HepG2 (cell line): Measurements from ENCODE around the gene ACTA2. TPM values are rescaled to one million over a fixed set of nuclear protein-coding genes. Genes with fewer than 3 reads are reported as not detected.

Experiments used
- ATAC-seq: fragments of 200-7000 bp; cut with Tn5 transposase; 3 replicates; pipeline ENCODE4 v1.9.1; 2020; ENCODE audit warnings: mild to moderate bottlenecking, moderate library complexity
- BruUV-seq: library from RNA; stranded (reverse); fragments of 400-500 nt; replicated peaks from 2 replicates; lab custom pipeline; 2021; lab: Mats Ljungman, UMichigan
- CTCF ChIA-PET: fragments of 300-600 bp; formaldehyde crosslinking; extraction: SDS; loops from one replicate; lab custom pipeline; 2021; ENCODE audit warnings: low total read pairs, inconsistent platforms, low intra/inter-chr PET ratio; lab: Yijun Ruan, JAX
- POLR2A ChIA-PET: fragments of 350-600 bp; sonication (Branson Sonifier 250); formaldehyde crosslinking; loops from one replicate; lab custom pipeline; 2020; ENCODE audit warnings: antibody characterized with exemption, inconsistent platforms; lab: Yijun Ruan, JAX
- DNase-seq: peaks from one replicate; pipeline ENCODE4 v3.0.0-alpha.2; 2015; ENCODE audit warnings: low spot score
- FAIRE-seq: peaks from 3 replicates; lab custom pipeline; 2011; peaks lifted over from hg19 to GRCh38; lab: Jason Lieb, UNC
- H2AFZ ChIP-seq: one replicate; pipeline ENCODE4 v1.6.1; 2011; ENCODE audit warnings: low read length, inconsistent platforms
- H3K27ac ChIP-seq: fragments of 300-600 bp; 3 replicates; pipeline ENCODE4 v1.8.0; 2011; ENCODE audit warnings: mixed run types, mild to moderate bottlenecking, mixed read lengths, low read length, inconsistent platforms; ENCODE audit not compliant: insufficient read depth; ENCODE audit errors: extremely low read length
- H3K27me3 ChIP-seq, 2 experiments: fragments of 200-600 bp in 1 of 2; 2 replicates in 1 of 2; 3 replicates in 1 of 2; pipeline versions ENCODE4 v1.6.0 to v1.8.0; 2011; ENCODE audit warnings: low read length in 2 of 2, mild to moderate bottlenecking in 2 of 2, moderate library complexity in 2 of 2, inconsistent platforms in 1 of 2; ENCODE audit not compliant: insufficient read depth in 2 of 2, control insufficient read depth in 1 of 2
- H3K36me3 ChIP-seq, 2 experiments: fragments of 200-600 bp in 1 of 2; replicated peaks in 1 of 2; 2 replicates in 1 of 2; 3 replicates in 1 of 2; pipeline versions ENCODE4 v1.5.1 to v1.8.0; 2011; ENCODE audit warnings: low read length in 2 of 2, inconsistent platforms in 1 of 2; ENCODE audit not compliant: insufficient read depth in 2 of 2, control insufficient read depth in 1 of 2
- H3K4me1 ChIP-seq: 2 replicates; pipeline ENCODE4 v1.5.1; 2012; ENCODE audit warnings: low read length, inconsistent platforms; ENCODE audit not compliant: insufficient read depth
- H3K4me2 ChIP-seq: 2 replicates; pipeline ENCODE4 v1.6.0; 2011; ENCODE audit warnings: low read depth, low read length, inconsistent platforms
- H3K4me3 ChIP-seq, 3 experiments: fragments of 200-600 bp in 1 of 3; sonication (generic), shearing (Covaris generic) in 1 of 3; replicated peaks in 1 of 3; 2 replicates each; pipeline ENCODE4 v1.5.1; 2011 to 2016; ENCODE audit warnings: low read length in 3 of 3, inconsistent platforms in 2 of 3, low read depth in 2 of 3, mild to moderate bottlenecking in 2 of 3, control low read depth in 1 of 3, mixed read lengths in 1 of 3; ENCODE audit not compliant: insufficient read depth in 1 of 3
- H3K79me2 ChIP-seq: one replicate; pipeline ENCODE4 v1.6.1; 2011; ENCODE audit warnings: low read length, inconsistent platforms; ENCODE audit not compliant: insufficient read depth
- H3K9ac ChIP-seq: 2 replicates; pipeline ENCODE4 v1.6.0; 2011; ENCODE audit warnings: mild to moderate bottlenecking, low read depth, low read length, inconsistent platforms; ENCODE audit not compliant: insufficient read depth
- H3K9me3 ChIP-seq: 2 replicates; pipeline ENCODE4 v1.5.1; 2012; ENCODE audit warnings: mild to moderate bottlenecking, low read length
- H4K20me1 ChIP-seq: 2 replicates; pipeline ENCODE4 v1.6.0; 2011; ENCODE audit warnings: inconsistent platforms, mild to moderate bottlenecking, low read length, moderate library complexity; ENCODE audit not compliant: insufficient read depth
- BCL6 ChIP-seq: IDR thresholded peaks from 2 replicates; pipeline ENCODE4 v1.6.1; 2016; ENCODE audit warnings: missing genetic modification reagents, missing compliant biosample characterization
- HNRNPK ChIP-seq: fragments of 200-400 bp; formaldehyde crosslinking; IDR thresholded peaks from 2 replicates; pipeline ENCODE4 v1.6.1; 2018; ENCODE audit warnings: low read length, low read depth, moderate library complexity, mild to moderate bottlenecking; ENCODE audit not compliant: poor library complexity, severe bottlenecking
- JARID2 ChIP-seq: sonication (generic); formaldehyde crosslinking; IDR thresholded peaks from 2 replicates; pipeline ENCODE4 v1.8.1; 2023; ENCODE audit warnings: missing genetic modification reagents, inconsistent platforms; ENCODE audit not compliant: insufficient replicate concordance
- KMT2B ChIP-seq: IDR thresholded peaks from 2 replicates; pipeline ENCODE4 v1.6.1; 2016; ENCODE audit warnings: missing genetic modification reagents, missing compliant biosample characterization
- MEIS1 ChIP-seq: sonication (generic); formaldehyde crosslinking; IDR thresholded peaks from 2 replicates; pipeline ENCODE4 v1.9.0; 2021; ENCODE audit warnings: mild to moderate bottlenecking, missing genetic modification reagents, moderate library complexity, borderline replicate concordance
- NAIF1 ChIP-seq: sonication (generic); formaldehyde crosslinking; IDR thresholded peaks from 2 replicates; pipeline ENCODE4 v1.5.0; 2020; ENCODE audit warnings: mild to moderate bottlenecking, missing genetic modification reagents, borderline replicate concordance
- NFYB ChIP-seq: sonication (generic); formaldehyde crosslinking; IDR thresholded peaks from 2 replicates; pipeline ENCODE4 v1.4.0; 2020; ENCODE audit warnings: missing genetic modification reagents
- PHF21A ChIP-seq: sonication (generic); formaldehyde crosslinking; IDR thresholded peaks from 2 replicates; pipeline ENCODE4 v1.5.0; 2020; ENCODE audit warnings: mild to moderate bottlenecking, missing genetic modification reagents
- SP2 ChIP-seq: sonication (generic); formaldehyde crosslinking; IDR thresholded peaks from 2 replicates; pipeline ENCODE4 v1.5.1; 2020; ENCODE audit warnings: mild to moderate bottlenecking, missing genetic modification reagents
- THYN1 ChIP-seq: sonication (generic); formaldehyde crosslinking; IDR thresholded peaks from 2 replicates; pipeline ENCODE4 v1.8.1; 2023; ENCODE audit warnings: low read depth, mild to moderate bottlenecking, moderate library complexity, missing genetic modification reagents, borderline replicate concordance
- YEATS4 ChIP-seq: sonication (generic); formaldehyde crosslinking; IDR thresholded peaks from 2 replicates; pipeline ENCODE4 v1.4.0; 2020; ENCODE audit warnings: missing genetic modification reagents, borderline replicate concordance
- ZBTB38 ChIP-seq: sonication (generic); formaldehyde crosslinking; IDR thresholded peaks from 2 replicates; pipeline ENCODE4 v1.5.1; 2020; ENCODE audit warnings: mild to moderate bottlenecking, missing genetic modification reagents
- ZMYM2 ChIP-seq: sonication (generic); formaldehyde crosslinking; IDR thresholded peaks from 2 replicates; pipeline ENCODE4 v1.8.0; 2022; ENCODE audit warnings: mild to moderate bottlenecking, missing genetic modification reagents
- ZNF121 ChIP-seq: sonication (generic); formaldehyde crosslinking; IDR thresholded peaks from 2 replicates; pipeline ENCODE4 v1.5.0; 2020; ENCODE audit warnings: mild to moderate bottlenecking, missing genetic modification reagents
- ZNF839 ChIP-seq: sonication (generic); formaldehyde crosslinking; IDR thresholded peaks from 2 replicates; pipeline ENCODE4 v1.4.0; 2020; ENCODE audit warnings: missing genetic modification reagents, mild to moderate bottlenecking, borderline replicate concordance
- WGBS: methylation state at CpG from one replicate; pipeline ENCODE4 v1.1.6; 2017; ENCODE audit warnings: low lambda C conversion rate; 5-methylcytosine and 5-hydroxymethylcytosine counted together
- in situ Hi-C: cut with HindIII; loops from 2 replicates; pipeline ENCODE4 v1.10.0; 2017; ENCODE audit warnings: low pct_unique_long_range_greater_than_20kb; ENCODE audit not compliant: extremely low pct_ligation_motif_present
- intact Hi-C: fragments of 100-400 bp; cut with micrococcal nuclease; formaldehyde crosslinking; loops from one replicate; pipeline ENCODE4 v1.10.0; 2022; ENCODE audit not compliant: unreplicated experiment
- polyA plus RNA-seq, 8 experiments: library from polyadenylated mRNA; depleted of rRNA in 3 of 8; stranded (reverse) in 7 of 8; unstranded in 1 of 8; fragments of >200 nt; fragmentation: Illumina TruSeq in 4 of 8; extraction: Trizol in 4 of 8; gene quantifications; 2 replicates each; pipeline versions ENCODE4 v1.2.1 to v1.2.3, GENCODE V29; 2011 to 2016; ENCODE audit warnings: low read depth in 4 of 8, missing spikeins in 1 of 8, mixed read lengths in 1 of 8; ENCODE audit not compliant: insufficient read depth in 1 of 8
- total RNA-seq, 5 experiments: library from RNA; depleted of rRNA; stranded (reverse); fragments of >200 nt; fragmentation: Illumina TruSeq; extraction: Trizol; gene quantifications; 2 replicates each; pipeline ENCODE4 v1.2.3, GENCODE V29; 2016; ENCODE audit warnings: low read depth in 1 of 5
- TF ChIP-seq, protein P1 (sequence below): sonication (generic); formaldehyde crosslinking; IDR thresholded peaks from 2 replicates; pipeline ENCODE4 v1.5.0; 2020; ENCODE audit warnings: mild to moderate bottlenecking, low read depth, missing genetic modification reagents, borderline replicate concordance
- TF ChIP-seq, protein P2 (sequence below): IDR thresholded peaks from 2 replicates; pipeline ENCODE4 v1.6.1; 2016
- TF ChIP-seq, protein P3 (sequence below): sonication (generic); formaldehyde crosslinking; IDR thresholded peaks from 2 replicates; pipeline ENCODE4 v1.4.0; 2020; ENCODE audit warnings: missing genetic modification reagents
- TF ChIP-seq, protein P4 (sequence below): IDR thresholded peaks from 2 replicates; pipeline ENCODE4 v1.6.1; 2016; ENCODE audit warnings: low read depth, borderline replicate concordance

The ACTA2 gene
- total and polyA plus RNA-seq, 2 of the 13 experiments (the other 11 are each of a cell fraction or from before 2014, with no cell fraction given): 21.8 to 59.9 TPM

DNA sequence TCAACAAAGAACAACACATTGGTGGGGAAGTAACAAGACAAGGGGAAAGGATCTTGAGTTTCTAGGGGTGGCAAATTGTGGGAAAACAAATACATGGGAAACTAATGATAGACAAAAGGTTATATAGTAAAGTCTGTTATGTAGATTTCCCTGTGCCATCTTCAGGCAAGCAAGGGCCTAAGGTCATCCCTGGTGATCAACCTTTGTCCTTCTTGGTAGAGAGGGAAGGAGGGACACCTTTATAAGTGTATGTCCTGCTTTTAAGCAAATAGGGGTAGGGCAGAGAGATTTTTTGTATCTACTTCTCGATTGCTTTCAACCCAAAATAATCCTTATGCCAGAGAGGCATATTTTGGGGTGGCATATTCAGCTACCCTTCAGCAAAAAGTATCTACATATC, 11.8 kb upstream of the ACTA2 start:
- Histone ChIP-seq H3K4me2 (no peak overlapping the region), H3K4me1 (no peaks in the 10 kb centered on the region), H3K36me3 (no peaks in the 10 kb centered on the region), H4K20me1 (no peaks in the 10 kb centered on the region), H3K27ac (no peak overlapping the region), H3K4me3 (no peak overlapping the region), H3K9me3 (no peaks in the 10 kb centered on the region), H3K9ac (no peak overlapping the region), H2AFZ (no peak overlapping the region), H3K27me3 (no peaks in the 10 kb centered on the region), H3K79me2 (no peaks in the 10 kb centered on the region)
- FAIRE-seq (no peak), DNase-seq (no peak), ATAC-seq (no peak)
- TF ChIP-seq HNRNPK (no peak), ZBTB38 (CRISPR knock-in tag) (no peak), PHF21A (no peak), KMT2B (CRISPR knock-in tag) (no peak), BCL6 (CRISPR knock-in tag) (no peak)
- no TSS peak for BruUV-seq
- WGBS: 52% methylated on average over 1 of the region's 1 CpG
- CTCF ChIA-PET: no interaction called here
- POLR2A ChIA-PET: no interaction called here
- intact Hi-C loops (no loop called here), in situ Hi-C loops (no loop called here)

DNA sequence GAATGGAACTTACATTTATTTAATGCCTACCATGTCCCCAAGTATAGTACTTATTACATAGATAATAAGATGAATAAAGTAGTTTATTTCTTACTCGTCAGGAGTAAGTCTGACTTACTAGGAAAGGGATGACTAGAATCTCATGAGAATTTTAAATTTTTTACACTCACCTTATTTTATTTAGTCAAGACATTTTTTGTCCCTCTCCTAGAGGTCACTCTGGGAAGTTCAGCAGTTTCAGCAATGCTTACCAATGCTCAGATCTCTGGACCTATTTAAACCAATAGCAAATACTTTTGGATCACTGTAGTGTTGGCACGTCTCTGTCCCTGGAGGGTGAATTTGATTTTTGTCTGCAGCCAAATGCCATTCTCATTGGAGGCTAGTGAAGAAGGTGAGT, 10.7 kb upstream of the ACTA2 start:
- H3K4me1 ChIP-seq: no peaks in the 10 kb centered on the region
- H4K20me1 ChIP-seq: no peaks in the 10 kb centered on the region
- no peaks in the 10 kb centered on the region for H3K36me3 ChIP-seq
- H3K79me2 ChIP-seq: no peaks in the 10 kb centered on the region
- H3K27me3 ChIP-seq: no peaks in the 10 kb centered on the region
- BruUV-seq: no TSS peak
- DNase-seq: no peak
- intact Hi-C loops: no loop called here
- in situ Hi-C loops: no loop called here
- H3K4me2 ChIP-seq: no peak overlapping the region
- WGBS: 96% methylated on average over 2 of the region's 2 CpGs
- no peak overlapping the region for H3K9ac ChIP-seq
- H3K27ac ChIP-seq: no peak overlapping the region
- CTCF ChIA-PET: no interaction called here
- H2AFZ ChIP-seq: no peak overlapping the region
- no peak for FAIRE-seq
- no peak overlapping the region for H3K4me3 ChIP-seq
- POLR2A ChIA-PET: no interaction called here
- no peaks in the 10 kb centered on the region for H3K9me3 ChIP-seq
- no peak for ATAC-seq
- TF ChIP-seq, protein P1, sequence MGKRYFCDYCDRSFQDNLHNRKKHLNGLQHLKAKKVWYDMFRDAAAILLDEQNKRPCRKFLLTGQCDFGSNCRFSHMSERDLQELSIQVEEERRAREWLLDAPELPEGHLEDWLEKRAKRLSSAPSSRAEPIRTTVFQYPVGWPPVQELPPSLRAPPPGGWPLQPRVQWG (CRISPR knock-in tag): no peak
- TF ChIP-seq NFYB (CRISPR knock-in tag) (no peak), MEIS1 (CRISPR knock-in tag) (no peak), SP2 (CRISPR knock-in tag) (no peak), ZMYM2 (no peak), ZNF839 (CRISPR knock-in tag) (no peak), HNRNPK (no peak), NAIF1 (no peak), JARID2 (CRISPR knock-in tag) (no peak), ZNF121 (CRISPR knock-in tag) (no peak), THYN1 (no peak), YEATS4 (CRISPR knock-in tag) (no peak)
- TF ChIP-seq, protein P2, sequence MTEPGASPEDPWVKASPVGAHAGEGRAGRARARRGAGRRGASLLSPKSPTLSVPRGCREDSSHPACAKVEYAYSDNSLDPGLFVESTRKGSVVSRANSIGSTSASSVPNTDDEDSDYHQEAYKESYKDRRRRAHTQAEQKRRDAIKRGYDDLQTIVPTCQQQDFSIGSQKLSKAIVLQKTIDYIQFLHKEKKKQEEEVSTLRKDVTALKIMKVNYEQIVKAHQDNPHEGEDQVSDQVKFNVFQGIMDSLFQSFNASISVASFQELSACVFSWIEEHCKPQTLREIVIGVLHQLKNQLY (CRISPR knock-in tag): no peak
- TF ChIP-seq, protein P3, sequence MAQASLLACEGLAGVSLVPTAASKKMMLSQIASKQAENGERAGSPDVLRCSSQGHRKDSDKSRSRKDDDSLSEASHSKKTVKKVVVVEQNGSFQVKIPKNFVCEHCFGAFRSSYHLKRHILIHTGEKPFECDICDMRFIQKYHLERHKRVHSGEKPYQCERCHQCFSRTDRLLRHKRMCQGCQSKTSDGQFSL (CRISPR knock-in tag): no peak
- TF ChIP-seq, protein P4, sequence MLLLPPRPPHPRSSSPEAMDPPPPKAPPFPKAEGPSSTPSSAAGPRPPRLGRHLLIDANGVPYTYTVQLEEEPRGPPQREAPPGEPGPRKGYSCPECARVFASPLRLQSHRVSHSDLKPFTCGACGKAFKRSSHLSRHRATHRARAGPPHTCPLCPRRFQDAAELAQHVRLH: no peak
